Measurements from ENCODE around the gene SMIM24. TPM values are rescaled to one million over a fixed set of nuclear protein-coding genes. Genes with fewer than 3 reads are reported as not detected.

The SMIM24 gene
- total RNA-seq, 1 donor from 2014 or later = not detected

GRCh38 chr19:3505598-3506383, 25.5 kb upstream of the SMIM24 start, which contains the start of gene FZR1:
Gene FZR1 (plus strand): TSS chr19:3506311. CDS start chr19:3522990, 16,679 bp downstream.
- peak within 1 kb of the TSS; percentile 91 for H3K4me3 Mint-ChIP-seq (ENCODE audit: unreplicated experiment)
- H3K4me1 Mint-ChIP-seq (ENCODE audit: unreplicated experiment) = peaks cover 33% of the 10 kb centered on the region
- TF ChIP-seq CTCF (IDR thresholded peaks at IDR 0.05) = no peak
- no peaks in the 10 kb centered on the region for H3K9me3 Mint-ChIP-seq (ENCODE audit: unreplicated experiment)
- no peaks in the 10 kb centered on the region for H3K27me3 Mint-ChIP-seq (ENCODE audit: unreplicated experiment)
- peaks cover 8% of the 10 kb centered on the region for H3K36me3 Mint-ChIP-seq (ENCODE audit: unreplicated experiment)
- H3K27ac Mint-ChIP-seq (ENCODE audit: unreplicated experiment) = peak within 1 kb of the TSS; percentile 91
- DNase-seq (ENCODE audit: extremely low spot score, unreplicated experiment) = peak; percentile 100

- Mint-ChIP-seq H3K4me3 (ENCODE audit: unreplicated experiment) (peak overlapping the region; percentile 88), H3K27ac (ENCODE audit: unreplicated experiment) (peak overlapping the region; percentile 91), H3K36me3 (ENCODE audit: unreplicated experiment) (peaks cover 6% of the 10 kb centered on the region), H3K4me1 (ENCODE audit: unreplicated experiment) (peaks cover 37% of the 10 kb centered on the region), H3K27me3 (ENCODE audit: unreplicated experiment) (no peaks in the 10 kb centered on the region), H3K9me3 (ENCODE audit: unreplicated experiment) (no peaks in the 10 kb centered on the region)
- no peak for TF ChIP-seq CTCF (IDR thresholded peaks at IDR 0.05)
- no peak for DNase-seq (ENCODE audit: extremely low spot score, unreplicated experiment)
Measured at GRCh38 chr19:3504735-3505134, 24.4 kb upstream of the SMIM24 start.

GRCh38 chr19:3503036-3503572, 22.8 kb upstream of the SMIM24 start:
- peaks cover 31% of the 10 kb centered on the region for H3K4me1 Mint-ChIP-seq (ENCODE audit: unreplicated experiment)
- TF ChIP-seq CTCF (IDR thresholded peaks at IDR 0.05) = no peak
- H3K9me3 Mint-ChIP-seq (ENCODE audit: unreplicated experiment) = no peaks in the 10 kb centered on the region
- H3K27me3 Mint-ChIP-seq (ENCODE audit: unreplicated experiment) = no peaks in the 10 kb centered on the region
- no peak for DNase-seq (ENCODE audit: extremely low spot score, unreplicated experiment)
- no peak overlapping the region for H3K4me3 Mint-ChIP-seq (ENCODE audit: unreplicated experiment)
- H3K36me3 Mint-ChIP-seq (ENCODE audit: unreplicated experiment) = no peaks in the 10 kb centered on the region
- no peak overlapping the region for H3K27ac Mint-ChIP-seq (ENCODE audit: unreplicated experiment)

GRCh38 chr19:3501780-3502179, 21.5 kb upstream of the SMIM24 start:
- H3K27ac Mint-ChIP-seq (ENCODE audit: unreplicated experiment) = no peak overlapping the region
- no peak for DNase-seq (ENCODE audit: extremely low spot score, unreplicated experiment)
- no peak overlapping the region for H3K4me3 Mint-ChIP-seq (ENCODE audit: unreplicated experiment)
- peaks cover 5% of the 10 kb centered on the region for H3K36me3 Mint-ChIP-seq (ENCODE audit: unreplicated experiment)
- TF ChIP-seq CTCF (IDR thresholded peaks at IDR 0.05) = no peak
- H3K9me3 Mint-ChIP-seq (ENCODE audit: unreplicated experiment) = no peaks in the 10 kb centered on the region
- H3K4me1 Mint-ChIP-seq (ENCODE audit: unreplicated experiment) = peaks cover 20% of the 10 kb centered on the region
- no peaks in the 10 kb centered on the region for H3K27me3 Mint-ChIP-seq (ENCODE audit: unreplicated experiment)

- Mint-ChIP-seq H3K9me3 (ENCODE audit: unreplicated experiment) (no peaks in the 10 kb centered on the region), H3K27me3 (ENCODE audit: unreplicated experiment) (no peaks in the 10 kb centered on the region), H3K4me1 (ENCODE audit: unreplicated experiment) (peaks cover 17% of the 10 kb centered on the region), H3K27ac (ENCODE audit: unreplicated experiment) (peak within 1 kb of the TSS; percentile 96), H3K36me3 (ENCODE audit: unreplicated experiment) (peaks cover 5% of the 10 kb centered on the region), H3K4me3 (ENCODE audit: unreplicated experiment) (peak within 1 kb of the TSS; percentile 87)
- TF ChIP-seq CTCF (IDR thresholded peaks at IDR 0.05) = no peak
- DNase-seq (ENCODE audit: extremely low spot score, unreplicated experiment) = peak; percentile 98
Measured at GRCh38 chr19:3500429-3501101, 20.2 kb upstream of the SMIM24 start, which contains the start of gene DOHH. Gene DOHH (minus strand): TSS chr19:3500674. CDS start chr19:3496814, 3,860 bp downstream.

All from osteocyte (in vitro differentiated cells).